ENCODE results near the gene WNT4.

The WNT4 gene

DNA sequence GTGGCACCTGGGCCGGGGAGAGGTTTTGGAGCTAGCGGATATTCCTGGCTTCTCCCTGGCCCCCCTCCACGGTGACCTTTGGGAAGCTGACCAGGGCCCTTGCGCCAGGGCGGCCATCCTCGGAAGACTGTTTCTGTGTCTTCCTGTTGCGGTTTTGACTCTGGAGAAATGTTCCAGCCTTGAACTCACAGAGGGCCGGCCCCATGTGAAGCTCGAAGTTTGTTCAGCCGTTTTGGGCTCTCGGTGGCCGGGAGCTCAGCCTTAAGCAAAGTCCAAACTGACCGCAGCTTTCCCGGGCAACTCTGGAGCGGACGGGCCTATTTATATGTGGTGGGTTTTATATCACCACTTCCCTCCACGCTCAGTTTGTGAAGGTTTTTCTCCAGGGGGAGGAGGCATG is 17.0 kb upstream of the WNT4 start:
- H3K9me3 ChIP-seq (ENCODE audit: control insufficient read depth, insufficient read depth, low read length) = no peaks in the 10 kb centered on the region
- no peak for TF ChIP-seq EZH2phosphoT487 (IDR thresholded peaks at IDR 0.05; ENCODE audit: borderline replicate concordance, low read length)
- TF ChIP-seq, protein P1, sequence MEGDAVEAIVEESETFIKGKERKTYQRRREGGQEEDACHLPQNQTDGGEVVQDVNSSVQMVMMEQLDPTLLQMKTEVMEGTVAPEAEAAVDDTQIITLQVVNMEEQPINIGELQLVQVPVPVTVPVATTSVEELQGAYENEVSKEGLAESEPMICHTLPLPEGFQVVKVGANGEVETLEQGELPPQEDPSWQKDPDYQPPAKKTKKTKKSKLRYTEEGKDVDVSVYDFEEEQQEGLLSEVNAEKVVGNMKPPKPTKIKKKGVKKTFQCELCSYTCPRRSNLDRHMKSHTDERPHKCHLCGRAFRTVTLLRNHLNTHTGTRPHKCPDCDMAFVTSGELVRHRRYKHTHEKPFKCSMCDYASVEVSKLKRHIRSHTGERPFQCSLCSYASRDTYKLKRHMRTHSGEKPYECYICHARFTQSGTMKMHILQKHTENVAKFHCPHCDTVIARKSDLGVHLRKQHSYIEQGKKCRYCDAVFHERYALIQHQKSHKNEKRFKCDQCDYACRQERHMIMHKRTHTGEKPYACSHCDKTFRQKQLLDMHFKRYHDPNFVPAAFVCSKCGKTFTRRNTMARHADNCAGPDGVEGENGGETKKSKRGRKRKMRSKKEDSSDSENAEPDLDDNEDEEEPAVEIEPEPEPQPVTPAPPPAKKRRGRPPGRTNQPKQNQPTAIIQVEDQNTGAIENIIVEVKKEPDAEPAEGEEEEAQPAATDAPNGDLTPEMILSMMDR (IDR thresholded peaks at IDR 0.05; ENCODE audit: low read depth, low read length, poor library complexity, severe bottlenecking) = no peak

DNA sequence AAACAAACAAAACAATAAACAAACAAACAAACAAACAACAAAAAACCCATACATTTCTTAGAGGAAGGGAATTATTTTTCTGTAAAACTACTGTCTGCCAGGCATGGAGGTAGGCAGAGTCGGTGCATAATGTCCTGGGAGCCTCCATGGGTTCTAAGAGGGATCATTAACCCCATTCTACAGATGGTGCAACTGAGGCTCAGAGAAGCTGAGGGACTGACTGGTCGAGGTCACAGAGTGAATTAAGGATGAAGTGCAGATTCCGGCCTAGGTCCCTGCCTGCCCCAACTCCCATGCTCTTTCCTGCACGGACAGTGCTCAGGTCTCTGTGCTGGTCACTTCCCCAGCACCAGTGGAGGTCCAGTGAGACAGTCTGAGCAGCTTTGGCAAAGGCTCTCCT is 15.8 kb upstream of the WNT4 start:
- H3K27ac ChIP-seq (ENCODE audit: low read depth, low read length) = no peak overlapping the region
- H3K79me2 ChIP-seq (ENCODE audit: control insufficient read depth, low read length) = no peaks in the 10 kb centered on the region
- H3K4me3 ChIP-seq (ENCODE audit: low read length) = no peak overlapping the region
- H3K36me3 ChIP-seq (ENCODE audit: control insufficient read depth, low read length) = no peaks in the 10 kb centered on the region
- H3F3A ChIP-seq (ENCODE audit: control insufficient read depth, insufficient read depth) = no peaks in the 10 kb centered on the region
- H3K4me2 ChIP-seq (ENCODE audit: low read length) = no peak overlapping the region
- no peaks in the 10 kb centered on the region for H3K9me2 ChIP-seq (replicated peaks; ENCODE audit: control insufficient read depth, low read length)
- H3K9me3 ChIP-seq (ENCODE audit: control insufficient read depth, insufficient read depth, low read length) = no peaks in the 10 kb centered on the region
- TF ChIP-seq, protein P1 (IDR thresholded peaks at IDR 0.05; ENCODE audit: low read depth, low read length, poor library complexity, severe bottlenecking) = no peak
- no peak for TF ChIP-seq EZH2phosphoT487 (IDR thresholded peaks at IDR 0.05; ENCODE audit: borderline replicate concordance, low read length)
- H3K4me1 ChIP-seq (ENCODE audit: control insufficient read depth, low read length) = no peaks in the 10 kb centered on the region
- no peaks in the 10 kb centered on the region for H3K27me3 ChIP-seq (ENCODE audit: control insufficient read depth, low read length)
- H4K20me1 ChIP-seq (ENCODE audit: control insufficient read depth, insufficient read depth, low read depth, low read length) = no peaks in the 10 kb centered on the region

More for the DNA sequence above, 17.0 kb upstream of the WNT4 start:
- Histone ChIP-seq H3K36me3 (ENCODE audit: control insufficient read depth, low read length) (no peaks in the 10 kb centered on the region), H3K4me2 (ENCODE audit: low read length) (no peak overlapping the region), H3K4me3 (ENCODE audit: low read length) (no peak overlapping the region), H3K27me3 (ENCODE audit: control insufficient read depth, low read length) (no peaks in the 10 kb centered on the region), H3F3A (ENCODE audit: control insufficient read depth, insufficient read depth) (no peaks in the 10 kb centered on the region), H4K20me1 (ENCODE audit: control insufficient read depth, insufficient read depth, low read depth, low read length) (no peaks in the 10 kb centered on the region), H3K4me1 (ENCODE audit: control insufficient read depth, low read length) (no peaks in the 10 kb centered on the region), H3K79me2 (ENCODE audit: control insufficient read depth, low read length) (no peaks in the 10 kb centered on the region), H3K9me2 (replicated peaks; ENCODE audit: control insufficient read depth, low read length) (no peaks in the 10 kb centered on the region), H3K27ac (ENCODE audit: low read depth, low read length) (no peak overlapping the region)

DNA sequence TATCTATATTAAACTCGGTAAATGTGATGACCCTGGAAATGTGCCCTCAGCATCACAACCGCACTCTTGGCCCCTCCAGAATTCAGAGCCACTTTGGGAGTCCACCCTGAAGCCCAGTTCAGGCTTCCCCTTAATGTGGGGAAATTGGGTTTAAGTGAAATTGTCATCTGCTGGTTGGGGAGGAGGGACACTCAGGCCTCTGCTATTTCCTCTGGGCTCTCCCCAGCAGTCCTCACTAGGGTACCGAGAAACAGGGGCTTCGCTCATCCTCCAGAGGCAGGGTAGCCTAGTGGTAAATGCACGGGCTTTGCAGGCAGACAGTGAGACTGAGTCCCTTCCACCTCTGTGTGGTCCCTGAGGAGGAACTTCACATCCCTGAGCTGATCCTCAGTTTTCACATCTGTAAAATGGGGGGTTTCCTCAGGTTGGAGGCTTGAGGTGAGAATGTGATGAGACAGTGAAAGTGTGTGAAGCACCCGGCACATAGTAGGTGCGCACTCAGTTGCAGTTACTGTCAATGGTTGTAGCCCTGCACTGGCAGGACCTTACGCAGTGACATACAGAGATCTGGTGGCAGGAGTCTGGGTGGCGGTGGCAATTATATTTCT is 14.6 kb upstream of the WNT4 start:
- Histone ChIP-seq H3K27me3 (ENCODE audit: control insufficient read depth, low read length) (no peaks in the 10 kb centered on the region), H3K36me3 (ENCODE audit: control insufficient read depth, low read length) (no peaks in the 10 kb centered on the region), H3K4me2 (ENCODE audit: low read length) (no peak overlapping the region), H3K4me3 (ENCODE audit: low read length) (no peak overlapping the region), H3F3A (ENCODE audit: control insufficient read depth, insufficient read depth) (no peaks in the 10 kb centered on the region), H3K9me3 (ENCODE audit: control insufficient read depth, insufficient read depth, low read length) (no peaks in the 10 kb centered on the region), H3K9me2 (replicated peaks; ENCODE audit: control insufficient read depth, low read length) (no peaks in the 10 kb centered on the region), H3K79me2 (ENCODE audit: control insufficient read depth, low read length) (no peaks in the 10 kb centered on the region), H4K20me1 (ENCODE audit: control insufficient read depth, insufficient read depth, low read depth, low read length) (no peaks in the 10 kb centered on the region), H3K4me1 (ENCODE audit: control insufficient read depth, low read length) (no peaks in the 10 kb centered on the region), H3K27ac (ENCODE audit: low read depth, low read length) (no peak overlapping the region)
- TF ChIP-seq, protein P1 (IDR thresholded peaks at IDR 0.05; ENCODE audit: low read depth, low read length, poor library complexity, severe bottlenecking) = no peak
- TF ChIP-seq EZH2phosphoT487 (IDR thresholded peaks at IDR 0.05; ENCODE audit: borderline replicate concordance, low read length) = no peak

All from DOHH2 (cell line).